WTC11 (cell line): ENCODE data around the gene TMEM135. TPM values are rescaled to one million over a fixed set of nuclear protein-coding genes. Genes with fewer than 3 reads are reported as not detected.

Experiments used
- ATAC-seq: fragments of 200-7000 bp; cut with Tn5 transposase; 2 replicates; pipeline ENCODE4 v1.10.0; 2021; ENCODE audit warnings: mild to moderate bottlenecking, moderate library complexity
- CTCF ChIA-PET: fragments of 300-600 bp; sonication (Branson Sonifier 250); formaldehyde crosslinking; loops from one replicate; lab custom pipeline; 2021; ENCODE audit warnings: antibody characterized with exemption; lab: Charles Lee
- POLR2A ChIA-PET: fragments of 350-600 bp; sonication (Branson Sonifier 250); formaldehyde crosslinking; loops from one replicate; lab custom pipeline; 2021; ENCODE audit warnings: antibody characterized with exemption; lab: Charles Lee
- DNase-seq: peaks from one replicate; pipeline ENCODE4 v3.0.0; 2021; ENCODE audit warnings: low spot score
- H3K27ac Mint-ChIP-seq: 2 replicates; pipeline ENCODE4 v1.8.0; 2021; ENCODE audit warnings: mixed read lengths
- H3K27me3 Mint-ChIP-seq: 2 replicates; pipeline ENCODE4 v1.8.0; 2021; ENCODE audit warnings: low read depth, mild to moderate bottlenecking, moderate library complexity, mixed read lengths
- H3K36me3 Mint-ChIP-seq: 2 replicates; pipeline ENCODE4 v1.8.0; 2021; ENCODE audit warnings: mixed read lengths
- H3K4me1 Mint-ChIP-seq: 2 replicates; pipeline ENCODE4 v1.8.0; 2022; ENCODE audit warnings: mixed read lengths
- H3K4me3 Mint-ChIP-seq: 2 replicates; pipeline ENCODE4 v1.8.0; 2021; ENCODE audit warnings: mild to moderate bottlenecking, moderate library complexity, mixed read lengths
- H3K9me3 Mint-ChIP-seq: 2 replicates; pipeline ENCODE4 v1.8.0; 2021; ENCODE audit warnings: mixed read lengths
- ATF1 ChIP-seq: sonication (generic); formaldehyde crosslinking; IDR thresholded peaks from 2 replicates; pipeline ENCODE4 v1.8.1; 2023; ENCODE audit warnings: mild to moderate bottlenecking, moderate library complexity, missing genetic modification reagents
- CBFB ChIP-seq: sonication (generic); formaldehyde crosslinking; IDR thresholded peaks from 2 replicates; pipeline ENCODE4 v1.8.1; 2022; ENCODE audit warnings: mild to moderate bottlenecking, low read depth, missing genetic modification reagents
- CREM ChIP-seq: sonication (generic); formaldehyde crosslinking; IDR thresholded peaks from 2 replicates; pipeline ENCODE4 v1.8.1; 2022; ENCODE audit warnings: mild to moderate bottlenecking, missing genetic modification reagents, moderate library complexity
- ELF4 ChIP-seq: sonication (generic); formaldehyde crosslinking; IDR thresholded peaks from 2 replicates; pipeline ENCODE4 v1.8.1; 2022; ENCODE audit warnings: low read depth, mild to moderate bottlenecking, moderate library complexity, missing genetic modification reagents
- ESRRA ChIP-seq: sonication (generic); formaldehyde crosslinking; IDR thresholded peaks from 2 replicates; pipeline ENCODE4 v1.8.1; 2022; ENCODE audit warnings: mild to moderate bottlenecking, missing genetic modification reagents, borderline replicate concordance
- ETV6 ChIP-seq: sonication (generic); formaldehyde crosslinking; IDR thresholded peaks from 2 replicates; pipeline ENCODE4 v1.8.1; 2022; ENCODE audit warnings: mild to moderate bottlenecking, missing genetic modification reagents
- FOXJ3 ChIP-seq: sonication (generic); formaldehyde crosslinking; IDR thresholded peaks from 2 replicates; pipeline ENCODE4 v1.9.0; 2021; ENCODE audit warnings: missing genetic modification reagents, mild to moderate bottlenecking, borderline replicate concordance
- FOXP1 ChIP-seq: sonication (generic); formaldehyde crosslinking; IDR thresholded peaks from 2 replicates; pipeline ENCODE4 v1.8.0; 2022; ENCODE audit warnings: missing genetic modification reagents, mild to moderate bottlenecking, moderate library complexity, borderline replicate concordance
- IRF2 ChIP-seq: sonication (generic); formaldehyde crosslinking; IDR thresholded peaks from 2 replicates; pipeline ENCODE4 v1.8.0; 2022; ENCODE audit warnings: low read depth, missing genetic modification reagents, borderline replicate concordance
- JAZF1 ChIP-seq: fragments of 250-450 bp; sonication (Bioruptor Pico); IDR thresholded peaks from 2 replicates; pipeline ENCODE4 v1.9.0; 2021; ENCODE audit warnings: moderate library complexity, mild to moderate bottlenecking, inconsistent platforms
- MXD4 ChIP-seq: fragments of 250-450 bp; sonication (Bioruptor Pico); IDR thresholded peaks from 2 replicates; pipeline ENCODE4 v1.8.0; 2021; ENCODE audit warnings: mild to moderate bottlenecking, moderate library complexity, borderline replicate concordance
- NFATC4 ChIP-seq: fragments of 250-450 bp; sonication (Bioruptor Pico); IDR thresholded peaks from 2 replicates; pipeline ENCODE4 v1.9.0; 2021; ENCODE audit warnings: mild to moderate bottlenecking
- NFYB ChIP-seq: sonication (generic); formaldehyde crosslinking; conservative IDR thresholded peaks from 2 replicates; pipeline ENCODE4 v1.8.0; 2022; ENCODE audit warnings: low read depth, missing genetic modification reagents
- NR1H2 ChIP-seq: sonication (generic); formaldehyde crosslinking; IDR thresholded peaks from 2 replicates; pipeline ENCODE4 v1.9.0; 2021; ENCODE audit warnings: mild to moderate bottlenecking, moderate library complexity, missing genetic modification reagents
- NR3C1 ChIP-seq: sonication (generic); formaldehyde crosslinking; conservative IDR thresholded peaks from 2 replicates; pipeline ENCODE4 v1.8.1; 2023; ENCODE audit warnings: low read depth, mild to moderate bottlenecking, missing genetic modification reagents
- OVOL2 ChIP-seq: fragments of 250-450 bp; sonication (Bioruptor Pico); IDR thresholded peaks from 2 replicates; pipeline ENCODE4 v1.9.0; 2021; ENCODE audit warnings: mild to moderate bottlenecking, borderline replicate concordance
- PRRX2 ChIP-seq: fragments of 250-450 bp; sonication (Bioruptor Pico); IDR thresholded peaks from 2 replicates; pipeline ENCODE4 v1.8.0; 2021; ENCODE audit warnings: mild to moderate bottlenecking
- TEAD1 ChIP-seq: sonication (generic); formaldehyde crosslinking; IDR thresholded peaks from 2 replicates; pipeline ENCODE4 v1.8.0; 2022; ENCODE audit warnings: mild to moderate bottlenecking, missing genetic modification reagents
- ZNF232 ChIP-seq: sonication (generic); formaldehyde crosslinking; IDR thresholded peaks from 2 replicates; pipeline ENCODE4 v1.8.0; 2022; ENCODE audit warnings: mild to moderate bottlenecking, missing genetic modification reagents
- ZNF263 ChIP-seq: sonication (generic); formaldehyde crosslinking; IDR thresholded peaks from 2 replicates; pipeline ENCODE4 v1.8.1; 2022; ENCODE audit warnings: low read depth, mild to moderate bottlenecking, moderate library complexity, missing genetic modification reagents
- ZNF396 ChIP-seq: fragments of 250-450 bp; sonication (Bioruptor Pico); IDR thresholded peaks from 2 replicates; pipeline ENCODE4 v1.8.0; 2021; ENCODE audit warnings: mild to moderate bottlenecking, moderate library complexity, borderline replicate concordance
- ZNF423 ChIP-seq: fragments of 250-450 bp; sonication (Bioruptor Pico); IDR thresholded peaks from 2 replicates; pipeline ENCODE4 v2.1.2; 2022; ENCODE audit warnings: mild to moderate bottlenecking, moderate library complexity
- total RNA-seq: library from RNA; stranded (reverse); gene quantifications from 3 replicates; pipeline ENCODE4 v1.2.3, GENCODE V29; 2021
- TF ChIP-seq, protein P1 (sequence below): sonication (generic); formaldehyde crosslinking; IDR thresholded peaks from 2 replicates; pipeline ENCODE4 v1.8.1; 2023; ENCODE audit warnings: mild to moderate bottlenecking, missing genetic modification reagents, moderate library complexity
- TF ChIP-seq, protein P2 (sequence below): sonication (generic); formaldehyde crosslinking; IDR thresholded peaks from 2 replicates; pipeline ENCODE4 v1.8.1; 2023; ENCODE audit warnings: mild to moderate bottlenecking, missing genetic modification reagents
- TF ChIP-seq, protein P3 (sequence below): sonication (generic); formaldehyde crosslinking; IDR thresholded peaks from 2 replicates; pipeline ENCODE4 v1.8.0; 2023; ENCODE audit warnings: mild to moderate bottlenecking, missing genetic modification reagents
- TF ChIP-seq, protein P4 (sequence below): sonication (generic); formaldehyde crosslinking; conservative IDR thresholded peaks from 2 replicates; pipeline ENCODE4 v1.8.1; 2022; ENCODE audit warnings: mild to moderate bottlenecking, missing genetic modification reagents
- TF ChIP-seq, protein P5 (sequence below): sonication (generic); formaldehyde crosslinking; IDR thresholded peaks from 2 replicates; pipeline ENCODE4 v1.8.0; 2022; ENCODE audit warnings: mild to moderate bottlenecking, missing genetic modification reagents
- TF ChIP-seq, protein P6 (sequence below): fragments of 250-450 bp; sonication (Bioruptor Pico); IDR thresholded peaks from 2 replicates; pipeline ENCODE4 v1.8.0; 2021; ENCODE audit warnings: mild to moderate bottlenecking
- TF ChIP-seq, protein P7 (sequence below): sonication (generic); formaldehyde crosslinking; IDR thresholded peaks from 2 replicates; pipeline ENCODE4 v1.8.1; 2023; ENCODE audit warnings: mild to moderate bottlenecking, missing genetic modification reagents

TMEM135 gene
- total RNA-seq, 1 experiment from 2014 or later = 35.8 TPM

DNA sequence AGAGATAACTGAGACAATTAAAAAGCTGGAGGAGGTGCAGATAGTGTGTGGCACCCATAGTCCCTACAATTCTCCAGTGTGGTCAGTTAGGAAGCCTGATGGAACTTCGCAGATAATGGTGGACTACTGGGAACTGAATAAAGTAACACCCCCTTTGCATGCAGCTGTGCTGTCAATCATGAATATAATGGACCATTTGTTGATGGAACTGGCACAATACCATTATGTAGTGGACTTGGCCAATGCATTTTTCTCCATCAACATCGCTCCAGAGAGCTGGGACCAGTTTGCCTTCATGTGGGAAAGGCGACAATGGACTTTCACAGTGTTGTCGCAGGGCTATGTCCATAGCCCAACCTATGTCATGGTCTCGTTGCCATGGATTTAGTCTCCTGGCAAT is 324.2 kb downstream of the TMEM135 start:
- H3K36me3 Mint-ChIP-seq = no peaks in the 10 kb centered on the region
- no peak overlapping the region for H3K4me3 Mint-ChIP-seq
- POLR2A ChIA-PET = no interaction called here
- TF ChIP-seq ESRRA (CRISPR knock-in tag) = no peak
- TF ChIP-seq, protein P1, sequence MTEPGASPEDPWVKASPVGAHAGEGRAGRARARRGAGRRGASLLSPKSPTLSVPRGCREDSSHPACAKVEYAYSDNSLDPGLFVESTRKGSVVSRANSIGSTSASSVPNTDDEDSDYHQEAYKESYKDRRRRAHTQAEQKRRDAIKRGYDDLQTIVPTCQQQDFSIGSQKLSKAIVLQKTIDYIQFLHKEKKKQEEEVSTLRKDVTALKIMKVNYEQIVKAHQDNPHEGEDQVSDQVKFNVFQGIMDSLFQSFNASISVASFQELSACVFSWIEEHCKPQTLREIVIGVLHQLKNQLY (CRISPR knock-in tag) = no peak
- TF ChIP-seq ZNF232 (CRISPR knock-in tag) = no peak
- TF ChIP-seq, protein P2, sequence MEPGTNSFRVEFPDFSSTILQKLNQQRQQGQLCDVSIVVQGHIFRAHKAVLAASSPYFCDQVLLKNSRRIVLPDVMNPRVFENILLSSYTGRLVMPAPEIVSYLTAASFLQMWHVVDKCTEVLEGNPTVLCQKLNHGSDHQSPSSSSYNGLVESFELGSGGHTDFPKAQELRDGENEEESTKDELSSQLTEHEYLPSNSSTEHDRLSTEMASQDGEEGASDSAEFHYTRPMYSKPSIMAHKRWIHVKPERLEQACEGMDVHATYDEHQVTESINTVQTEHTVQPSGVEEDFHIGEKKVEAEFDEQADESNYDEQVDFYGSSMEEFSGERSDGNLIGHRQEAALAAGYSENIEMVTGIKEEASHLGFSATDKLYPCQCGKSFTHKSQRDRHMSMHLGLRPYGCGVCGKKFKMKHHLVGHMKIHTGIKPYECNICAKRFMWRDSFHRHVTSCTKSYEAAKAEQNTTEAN (CRISPR knock-in tag) = no peak
- no peak for TF ChIP-seq CBFB (CRISPR knock-in tag)
- TF ChIP-seq ZNF263 (CRISPR knock-in tag) = no peak
- TF ChIP-seq, protein P3, sequence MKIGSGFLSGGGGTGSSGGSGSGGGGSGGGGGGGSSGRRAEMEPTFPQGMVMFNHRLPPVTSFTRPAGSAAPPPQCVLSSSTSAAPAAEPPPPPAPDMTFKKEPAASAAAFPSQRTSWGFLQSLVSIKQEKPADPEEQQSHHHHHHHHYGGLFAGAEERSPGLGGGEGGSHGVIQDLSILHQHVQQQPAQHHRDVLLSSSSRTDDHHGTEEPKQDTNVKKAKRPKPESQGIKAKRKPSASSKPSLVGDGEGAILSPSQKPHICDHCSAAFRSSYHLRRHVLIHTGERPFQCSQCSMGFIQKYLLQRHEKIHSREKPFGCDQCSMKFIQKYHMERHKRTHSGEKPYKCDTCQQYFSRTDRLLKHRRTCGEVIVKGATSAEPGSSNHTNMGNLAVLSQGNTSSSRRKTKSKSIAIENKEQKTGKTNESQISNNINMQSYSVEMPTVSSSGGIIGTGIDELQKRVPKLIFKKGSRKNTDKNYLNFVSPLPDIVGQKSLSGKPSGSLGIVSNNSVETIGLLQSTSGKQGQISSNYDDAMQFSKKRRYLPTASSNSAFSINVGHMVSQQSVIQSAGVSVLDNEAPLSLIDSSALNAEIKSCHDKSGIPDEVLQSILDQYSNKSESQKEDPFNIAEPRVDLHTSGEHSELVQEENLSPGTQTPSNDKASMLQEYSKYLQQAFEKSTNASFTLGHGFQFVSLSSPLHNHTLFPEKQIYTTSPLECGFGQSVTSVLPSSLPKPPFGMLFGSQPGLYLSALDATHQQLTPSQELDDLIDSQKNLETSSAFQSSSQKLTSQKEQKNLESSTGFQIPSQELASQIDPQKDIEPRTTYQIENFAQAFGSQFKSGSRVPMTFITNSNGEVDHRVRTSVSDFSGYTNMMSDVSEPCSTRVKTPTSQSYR (CRISPR knock-in tag) = no peak
- TF ChIP-seq MXD4 (CRISPR knock-in tag) = no peak
- TF ChIP-seq JAZF1 (CRISPR knock-in tag) = no peak
- no peak for TF ChIP-seq ZNF423 (CRISPR knock-in tag)
- TF ChIP-seq FOXJ3 (CRISPR knock-in tag) = no peak
- TF ChIP-seq ETV6 = no peak
- TF ChIP-seq IRF2 (CRISPR knock-in tag) = no peak
- TF ChIP-seq ZNF396 (CRISPR knock-in tag) = no peak
- TF ChIP-seq CREM (CRISPR knock-in tag) = no peak
- TF ChIP-seq OVOL2 (CRISPR knock-in tag) = no peak
- TF ChIP-seq, all 79 proteins: peak for 0
- no peak for DNase-seq
- Mint-ChIP-seq H3K9me3 (no peaks in the 10 kb centered on the region), H3K27me3 (no peaks in the 10 kb centered on the region), H3K4me1 (peaks cover 12% of the 10 kb centered on the region), H3K27ac (no peak overlapping the region)
- no peak for ATAC-seq
- CTCF ChIA-PET = no interaction called here

DNA sequence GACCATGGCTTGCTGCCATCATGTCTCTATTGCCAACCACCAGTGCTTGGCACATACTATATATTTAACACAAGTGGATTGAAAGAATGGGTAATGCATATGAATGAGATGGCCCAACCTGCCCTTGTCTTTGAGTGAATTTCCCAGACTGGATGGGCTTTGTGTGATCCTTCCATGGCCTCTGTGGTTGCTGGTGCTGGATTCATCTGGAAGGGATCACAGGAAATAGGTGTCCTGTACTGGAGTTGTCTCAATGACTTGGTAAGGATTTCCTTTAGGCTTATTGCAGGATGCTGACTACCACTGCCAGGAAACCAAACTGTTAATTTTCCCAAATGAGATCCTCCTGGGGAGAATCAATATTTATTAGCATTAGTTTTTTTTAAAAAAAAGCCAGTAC is 328.6 kb downstream of the TMEM135 start:
- TF ChIP-seq, protein P4, sequence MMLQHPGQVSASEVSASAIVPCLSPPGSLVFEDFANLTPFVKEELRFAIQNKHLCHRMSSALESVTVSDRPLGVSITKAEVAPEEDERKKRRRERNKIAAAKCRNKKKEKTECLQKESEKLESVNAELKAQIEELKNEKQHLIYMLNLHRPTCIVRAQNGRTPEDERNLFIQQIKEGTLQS (CRISPR knock-in tag) = no peak
- TF ChIP-seq, protein P5, sequence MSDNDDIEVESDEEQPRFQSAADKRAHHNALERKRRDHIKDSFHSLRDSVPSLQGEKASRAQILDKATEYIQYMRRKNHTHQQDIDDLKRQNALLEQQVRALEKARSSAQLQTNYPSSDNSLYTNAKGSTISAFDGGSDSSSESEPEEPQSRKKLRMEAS (CRISPR knock-in tag) = no peak
- TF ChIP-seq, protein P6, sequence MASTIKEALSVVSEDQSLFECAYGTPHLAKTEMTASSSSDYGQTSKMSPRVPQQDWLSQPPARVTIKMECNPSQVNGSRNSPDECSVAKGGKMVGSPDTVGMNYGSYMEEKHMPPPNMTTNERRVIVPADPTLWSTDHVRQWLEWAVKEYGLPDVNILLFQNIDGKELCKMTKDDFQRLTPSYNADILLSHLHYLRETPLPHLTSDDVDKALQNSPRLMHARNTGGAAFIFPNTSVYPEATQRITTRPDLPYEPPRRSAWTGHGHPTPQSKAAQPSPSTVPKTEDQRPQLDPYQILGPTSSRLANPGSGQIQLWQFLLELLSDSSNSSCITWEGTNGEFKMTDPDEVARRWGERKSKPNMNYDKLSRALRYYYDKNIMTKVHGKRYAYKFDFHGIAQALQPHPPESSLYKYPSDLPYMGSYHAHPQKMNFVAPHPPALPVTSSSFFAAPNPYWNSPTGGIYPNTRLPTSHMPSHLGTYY = no peak
- TF ChIP-seq ATF1 = no peak
- no peak for TF ChIP-seq NR3C1 (CRISPR knock-in tag)
- TF ChIP-seq NR1H2 (CRISPR knock-in tag) = no peak
- TF ChIP-seq, protein P7, sequence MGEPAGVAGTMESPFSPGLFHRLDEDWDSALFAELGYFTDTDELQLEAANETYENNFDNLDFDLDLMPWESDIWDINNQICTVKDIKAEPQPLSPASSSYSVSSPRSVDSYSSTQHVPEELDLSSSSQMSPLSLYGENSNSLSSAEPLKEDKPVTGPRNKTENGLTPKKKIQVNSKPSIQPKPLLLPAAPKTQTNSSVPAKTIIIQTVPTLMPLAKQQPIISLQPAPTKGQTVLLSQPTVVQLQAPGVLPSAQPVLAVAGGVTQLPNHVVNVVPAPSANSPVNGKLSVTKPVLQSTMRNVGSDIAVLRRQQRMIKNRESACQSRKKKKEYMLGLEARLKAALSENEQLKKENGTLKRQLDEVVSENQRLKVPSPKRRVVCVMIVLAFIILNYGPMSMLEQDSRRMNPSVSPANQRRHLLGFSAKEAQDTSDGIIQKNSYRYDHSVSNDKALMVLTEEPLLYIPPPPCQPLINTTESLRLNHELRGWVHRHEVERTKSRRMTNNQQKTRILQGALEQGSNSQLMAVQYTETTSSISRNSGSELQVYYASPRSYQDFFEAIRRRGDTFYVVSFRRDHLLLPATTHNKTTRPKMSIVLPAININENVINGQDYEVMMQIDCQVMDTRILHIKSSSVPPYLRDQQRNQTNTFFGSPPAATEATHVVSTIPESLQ (CRISPR knock-in tag) = no peak
- TF ChIP-seq NFATC4 (CRISPR knock-in tag) = no peak
- no peak for TF ChIP-seq ELF4
- TF ChIP-seq PRRX2 (CRISPR knock-in tag) = no peak
- no peak for TF ChIP-seq TEAD1 (CRISPR knock-in tag)
- TF ChIP-seq ETV6 = no peak
- TF ChIP-seq FOXP1 (CRISPR knock-in tag) = no peak
- TF ChIP-seq NFYB = no peak
- Mint-ChIP-seq H3K9me3 (no peaks in the 10 kb centered on the region), H3K27ac (no peak overlapping the region), H3K27me3 (no peaks in the 10 kb centered on the region), H3K36me3 (no peaks in the 10 kb centered on the region), H3K4me3 (no peak overlapping the region), H3K4me1 (peaks cover 34% of the 10 kb centered on the region)
- DNase-seq (no peak), ATAC-seq (no peak)
- POLR2A ChIA-PET = no interaction called here
- CTCF ChIA-PET = interaction anchor here (1.1 kb wide), 1 partner anchor 54 kb away, joined by 3 read pairs; no protein-coding TSS in a partner anchor
